GM21619 (cell line): ENCODE measurements around the gene SGCD.

Experiments used
- ATAC-seq: cut with Tn5 transposase; IDR thresholded peaks from one replicate; pipeline ENCODE4 v1.9.1; 2021; ENCODE audit not compliant: unreplicated experiment

Gene SGCD

DNA sequence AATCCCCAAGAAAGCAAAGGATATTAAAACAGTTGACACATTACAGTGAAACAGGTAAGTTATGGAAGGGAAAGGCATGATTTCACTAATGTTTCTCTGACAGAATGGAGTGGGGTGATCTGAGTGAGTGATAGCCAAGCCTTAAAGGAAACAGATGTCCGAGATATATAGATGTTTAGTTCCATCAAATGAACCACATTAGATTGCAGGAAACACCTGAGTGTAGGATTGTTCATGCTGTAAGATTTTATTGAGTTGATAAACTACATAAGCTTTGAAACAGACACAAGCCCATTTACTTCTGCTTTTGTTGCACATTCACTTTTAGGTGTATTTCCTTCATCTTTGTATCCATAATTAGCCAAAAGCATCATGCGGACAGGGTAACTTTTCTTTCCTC lies 356.0 kb downstream of the SGCD start:
- ATAC-seq = no peak

DNA sequence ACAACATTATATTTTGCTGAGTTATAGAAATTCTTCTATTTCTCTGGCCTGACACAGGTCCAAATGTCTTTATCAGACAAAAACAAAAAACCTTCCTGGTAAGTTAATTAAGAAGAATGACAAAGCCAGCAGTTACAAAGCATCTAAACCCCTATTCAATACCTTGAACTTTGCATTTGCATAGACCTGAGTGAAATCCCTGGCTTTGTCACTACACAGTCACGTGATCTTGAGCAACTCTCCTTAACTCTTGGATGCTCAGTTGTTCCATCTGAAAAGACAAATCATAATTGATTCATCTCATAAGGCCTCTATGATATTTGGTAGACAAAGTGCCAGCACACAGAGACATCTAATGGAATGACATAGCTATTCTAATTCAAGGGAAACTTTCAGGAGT lies 356.5 kb downstream of the SGCD start:
- no peak for ATAC-seq

DNA sequence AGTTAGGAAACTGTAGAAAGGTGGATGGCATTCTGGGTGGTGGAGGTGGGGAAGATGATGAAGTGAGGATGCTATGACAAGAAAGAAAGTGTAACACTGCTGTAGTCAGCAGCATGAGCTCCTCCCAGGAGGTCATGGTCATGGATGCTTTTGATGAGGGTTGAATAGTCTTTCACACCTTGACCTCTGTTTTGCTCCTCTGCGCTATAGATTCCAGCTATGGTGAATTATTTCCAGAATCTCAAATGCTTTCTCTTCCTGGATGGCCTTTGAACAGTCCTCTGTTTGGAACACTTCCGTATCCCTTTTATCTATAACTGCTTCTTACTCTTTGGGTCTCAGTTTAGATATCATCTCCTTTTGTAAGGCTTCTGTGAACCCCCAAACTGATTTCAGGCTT lies 357.3 kb downstream of the SGCD start:
- no peak for ATAC-seq

DNA sequence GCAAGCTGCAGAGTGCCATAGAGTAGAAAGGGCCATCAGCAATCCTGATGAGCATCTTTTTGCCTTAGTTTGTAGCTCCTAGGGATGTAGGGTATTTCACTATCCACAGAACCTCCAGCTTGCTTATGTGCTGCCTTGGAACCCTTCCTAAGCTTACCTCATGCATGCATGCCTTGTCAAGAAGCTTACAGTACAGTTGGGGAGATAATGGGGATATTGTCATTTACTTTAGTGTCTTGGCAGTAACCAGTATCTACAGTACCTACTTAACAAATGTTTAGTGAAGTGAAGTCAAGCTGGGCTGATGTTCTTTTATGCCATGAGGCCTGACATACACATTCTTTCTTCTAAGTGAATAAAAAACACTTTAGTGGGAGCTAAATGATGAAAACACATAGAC lies 358.5 kb downstream of the SGCD start:
- ATAC-seq = no peak

DNA sequence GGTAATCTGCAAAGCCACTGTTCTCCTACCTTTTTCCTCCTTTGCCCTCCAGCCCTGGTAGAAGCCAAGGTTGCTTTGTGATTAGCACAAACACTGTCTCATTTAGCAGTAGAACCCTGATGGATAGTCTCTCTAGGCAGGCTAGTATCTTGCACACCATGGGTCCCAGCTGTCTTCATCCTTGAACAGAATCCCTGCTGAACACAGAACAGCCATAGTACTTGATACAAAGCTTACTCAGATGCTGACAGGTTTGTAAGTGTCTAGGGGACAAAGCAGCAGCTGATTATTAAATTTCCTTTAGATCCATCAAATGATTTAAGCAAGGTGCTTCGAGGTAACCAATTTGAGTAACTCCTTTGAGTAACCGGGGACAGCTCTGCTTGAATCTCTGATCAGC lies 359.4 kb downstream of the SGCD start:
- no peak for ATAC-seq

GRCh38 chr5:156686796-156687195 lies 359.8 kb downstream of the SGCD start:
- ATAC-seq = no peak

- ATAC-seq = no peak
Measured at GRCh38 chr5:156687514-156687913, 360.6 kb downstream of the SGCD start.

- ATAC-seq = no peak
Measured at GRCh38 chr5:156691572-156691971, 364.6 kb downstream of the SGCD start.

DNA sequence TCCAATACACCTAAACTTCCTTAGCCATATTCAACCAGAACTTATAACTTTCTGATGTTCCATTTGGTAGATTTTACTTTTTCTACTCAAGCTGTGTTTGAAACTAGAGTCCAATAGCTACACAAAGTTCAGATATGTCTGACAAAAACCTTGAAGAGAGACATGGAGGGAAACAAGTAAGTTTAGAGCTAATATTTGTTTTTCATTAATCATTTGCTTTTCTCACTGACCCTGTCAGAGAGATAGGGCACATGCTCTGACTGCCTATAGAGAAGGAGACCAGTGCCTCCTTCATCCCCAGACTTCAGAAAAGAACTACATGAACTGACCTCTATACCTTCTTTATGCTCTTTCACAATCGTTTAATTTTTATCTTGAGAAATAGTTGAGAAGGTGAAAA lies 366.1 kb downstream of the SGCD start:
- no peak for ATAC-seq

GRCh38 chr5:156694598-156694997 lies 367.6 kb downstream of the SGCD start:
- ATAC-seq = no peak

DNA sequence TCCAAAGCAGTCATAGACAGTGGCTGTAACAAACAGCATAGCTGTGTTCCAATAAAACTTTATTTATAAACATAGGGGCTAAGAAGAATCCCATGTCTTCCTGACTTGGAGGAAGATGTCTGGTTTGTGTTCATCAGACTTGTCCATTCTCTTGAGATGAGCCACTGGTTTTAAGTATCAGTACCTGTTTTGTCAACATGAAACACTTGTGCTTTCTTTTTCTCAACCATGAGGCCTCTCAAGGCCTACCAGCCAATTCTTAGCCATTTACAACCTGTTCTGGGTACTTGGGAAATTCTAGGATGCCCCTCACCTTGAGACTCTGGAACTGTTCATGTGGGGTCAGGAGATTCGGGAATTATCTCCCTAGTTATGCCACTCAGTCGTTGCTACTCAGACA lies 368.8 kb downstream of the SGCD start:
- ATAC-seq = no peak

- no peak for ATAC-seq
Measured at GRCh38 chr5:156698323-156698722, 371.4 kb downstream of the SGCD start.

GRCh38 chr5:156699147-156699546 lies 372.2 kb downstream of the SGCD start:
- ATAC-seq = no peak

DNA sequence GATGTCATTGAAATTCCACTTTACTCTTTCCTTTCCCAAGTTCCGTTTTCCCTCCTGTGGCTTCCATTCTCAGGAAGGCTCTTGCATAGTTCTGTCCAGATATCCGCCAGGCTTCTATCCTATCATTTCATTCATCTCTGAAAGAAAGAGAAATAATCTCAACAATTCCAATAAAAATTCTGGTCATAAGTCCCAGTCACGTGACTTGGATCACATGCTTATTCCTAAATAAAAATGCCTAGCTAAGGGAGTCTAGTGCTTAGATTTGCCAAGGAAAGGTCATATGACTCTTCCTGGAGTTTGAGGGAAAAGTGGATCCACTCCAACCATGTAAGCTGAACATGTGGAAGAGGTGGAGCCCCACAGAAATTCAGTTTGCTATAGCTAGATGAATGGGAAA lies 377.2 kb downstream of the SGCD start:
- no peak for ATAC-seq

- ATAC-seq = no peak
Measured at GRCh38 chr5:156706631-156707030, 379.7 kb downstream of the SGCD start.

DNA sequence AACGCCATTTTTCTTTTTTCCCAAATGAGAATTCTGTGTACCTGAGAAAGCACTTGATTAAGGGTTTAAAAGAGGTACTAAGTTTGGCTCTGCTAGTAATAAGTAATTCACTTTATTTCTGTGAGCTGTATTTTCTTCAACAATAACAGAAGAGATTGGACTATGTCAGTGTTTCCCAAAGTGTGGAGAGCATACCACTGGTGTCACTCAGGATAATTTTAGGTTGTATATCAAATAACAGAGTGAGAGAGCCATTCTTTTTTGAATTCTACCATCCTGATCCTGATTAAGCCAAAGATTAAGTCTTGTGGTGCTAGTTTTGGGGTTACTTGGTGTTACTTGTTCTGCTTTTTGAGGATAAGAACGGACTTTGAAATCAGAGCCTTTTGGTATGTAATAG lies 380.8 kb downstream of the SGCD start:
- ATAC-seq = no peak

DNA sequence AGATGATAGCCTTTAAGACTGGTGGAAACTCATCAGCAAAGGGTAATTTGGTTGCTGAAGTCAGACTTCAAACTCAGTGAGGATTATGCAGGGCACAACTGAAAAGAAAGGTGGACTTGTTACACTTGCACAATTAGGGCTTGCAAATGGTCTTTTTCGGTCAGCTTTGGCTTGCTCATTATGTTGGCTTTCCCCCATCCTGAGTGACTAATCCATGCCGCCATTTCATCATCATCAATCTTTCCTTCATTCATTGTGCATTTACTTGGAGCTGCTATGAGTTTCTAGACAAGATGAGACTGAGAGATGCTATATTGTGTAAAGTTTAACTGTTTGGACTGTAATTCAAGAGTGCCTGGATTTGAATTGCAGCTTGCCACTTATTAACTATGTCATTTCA lies 388.3 kb downstream of the SGCD start:
- ATAC-seq = no peak

DNA sequence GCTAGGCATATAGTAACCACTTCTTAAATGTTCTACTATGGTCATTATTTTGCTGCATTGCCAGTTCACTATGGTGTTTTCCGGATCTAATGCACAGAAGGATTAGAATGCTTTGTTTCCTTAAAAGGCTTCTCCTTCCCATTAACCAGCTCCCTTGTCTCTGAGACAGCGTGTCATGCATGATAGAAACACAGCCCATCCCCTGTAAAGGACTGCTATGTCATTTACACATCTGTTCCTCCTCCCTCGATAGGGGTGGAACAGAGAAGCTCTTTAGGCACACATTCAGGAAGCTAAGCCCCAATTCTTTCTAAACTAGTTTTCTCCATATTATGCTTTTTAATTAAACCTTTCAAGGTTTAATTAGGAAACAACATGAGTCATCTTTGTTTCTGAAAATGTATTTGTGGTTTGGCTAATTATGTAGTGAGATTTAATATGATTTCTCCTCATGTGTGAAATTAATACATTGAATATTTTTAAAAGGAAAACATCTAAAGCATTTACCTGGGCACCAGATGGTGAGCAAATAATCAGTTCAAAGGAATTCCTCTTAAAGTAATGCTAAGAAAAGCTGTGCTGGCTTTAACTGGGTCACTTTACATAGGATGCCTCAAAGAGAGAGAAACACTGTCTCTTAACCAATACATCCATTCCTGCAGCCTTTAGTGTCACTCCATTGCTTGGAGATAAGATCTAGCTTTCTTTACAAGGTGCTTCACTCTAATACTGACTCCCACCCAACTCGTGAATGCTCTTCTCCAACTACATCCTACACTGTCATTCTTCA lies 389.8 kb downstream of the SGCD start:
- ATAC-seq = no peak

DNA sequence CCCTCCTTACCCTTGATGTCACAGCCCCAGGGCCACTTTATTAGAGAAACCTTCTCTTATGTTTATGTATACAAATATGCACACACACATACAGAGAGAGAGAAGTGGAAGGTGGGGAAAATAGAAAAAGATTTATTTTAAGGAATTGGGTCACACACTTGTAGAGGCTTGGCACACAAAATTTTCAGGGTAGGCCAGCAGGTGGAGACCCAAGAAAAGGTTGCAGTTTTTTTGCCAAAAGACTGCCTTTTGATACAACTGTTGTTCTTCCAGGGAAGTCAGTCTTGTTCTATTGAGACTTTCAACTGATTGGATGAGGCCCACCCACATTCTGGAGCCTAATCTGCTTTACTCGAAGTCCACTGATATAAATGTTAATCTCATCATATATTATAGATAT lies 392.0 kb downstream of the SGCD start:
- ATAC-seq = no peak

- no peak for ATAC-seq
Measured at GRCh38 chr5:156722358-156722757, 395.4 kb downstream of the SGCD start.

- ATAC-seq = no peak
Measured at GRCh38 chr5:156735477-156735876, 408.5 kb downstream of the SGCD start.

GRCh38 chr5:156741516-156741915 lies 414.6 kb downstream of the SGCD start:
- ATAC-seq = no peak

DNA sequence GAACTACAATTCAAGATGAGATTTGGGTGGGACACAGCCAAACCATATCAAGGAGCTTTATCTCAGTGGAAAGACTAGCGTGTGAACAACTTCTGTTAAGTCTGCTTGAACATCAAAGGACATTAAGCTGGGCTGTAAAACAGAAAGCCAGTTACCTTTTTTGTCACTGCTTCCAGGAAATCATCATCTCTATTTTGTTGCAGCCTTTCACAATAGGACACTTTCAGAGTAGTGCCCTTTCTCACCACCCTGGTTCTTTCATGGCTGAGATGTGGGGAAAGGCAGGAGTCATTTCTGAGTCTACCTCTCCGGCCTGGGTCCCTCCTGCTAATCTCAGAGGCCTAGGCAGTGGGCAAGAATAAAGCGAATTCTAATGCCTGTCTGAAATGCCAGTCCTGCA lies 426.9 kb downstream of the SGCD start:
- no peak for ATAC-seq
